ENCODE results near the gene DIPK2B. TPM values are rescaled to one million over a fixed set of nuclear protein-coding genes. Genes with fewer than 3 reads are reported as not detected.
A peak's percentile ranks its signal among the peaks of the same experiment; 100 is the strongest.

The DIPK2B gene
- total and polyA plus RNA-seq, 2 experiments from 2014 or later = not detected

- Histone ChIP-seq H3K9ac (no peak overlapping the region), H3K4me3 (no peak overlapping the region), H3F3A (ENCODE audit: insufficient read depth) (no peaks in the 10 kb centered on the region), H3K4me1 (ENCODE audit: insufficient read depth) (no peaks in the 10 kb centered on the region), H2AFZ (no peak overlapping the region), H3K9me3 (ENCODE audit: low read depth) (no peaks in the 10 kb centered on the region), H4K20me1 (ENCODE audit: insufficient read depth) (no peaks in the 10 kb centered on the region), H3K27me3 (replicated peaks; ENCODE audit: insufficient read depth) (no peaks in the 10 kb centered on the region), H3K27ac (no peak overlapping the region), H3K9me2 (ENCODE audit: insufficient read depth) (no peaks in the 10 kb centered on the region), H3K36me3 (ENCODE audit: low read depth) (no peaks in the 10 kb centered on the region), H3K79me2 (ENCODE audit: insufficient read depth) (no peaks in the 10 kb centered on the region), H3K4me2 (ENCODE audit: unreplicated experiment) (no peak overlapping the region)
- no peak for TF ChIP-seq EZH2phosphoT487 (IDR thresholded peaks at IDR 0.05; ENCODE audit: insufficient read depth, low read depth)
- TF ChIP-seq EZH2 (IDR thresholded peaks at IDR 0.05; ENCODE audit: insufficient read depth, poor library complexity, severe bottlenecking) = no peak
- WGBS, 2 experiments (ENCODE audit: low coverage in 1 of 2, low lambda C conversion rate in 2 of 2, missing lambda C conversion rate in 2 of 2) = 93 to 97% methylated on average over 8 of the region's 8 CpGs
- DNase-seq = no peak
- in situ Hi-C loops (cut with MboI) = no loop called here
Measured at GRCh38 chrX:45191383-45191782, 9.3 kb downstream of the DIPK2B start.

DNA sequence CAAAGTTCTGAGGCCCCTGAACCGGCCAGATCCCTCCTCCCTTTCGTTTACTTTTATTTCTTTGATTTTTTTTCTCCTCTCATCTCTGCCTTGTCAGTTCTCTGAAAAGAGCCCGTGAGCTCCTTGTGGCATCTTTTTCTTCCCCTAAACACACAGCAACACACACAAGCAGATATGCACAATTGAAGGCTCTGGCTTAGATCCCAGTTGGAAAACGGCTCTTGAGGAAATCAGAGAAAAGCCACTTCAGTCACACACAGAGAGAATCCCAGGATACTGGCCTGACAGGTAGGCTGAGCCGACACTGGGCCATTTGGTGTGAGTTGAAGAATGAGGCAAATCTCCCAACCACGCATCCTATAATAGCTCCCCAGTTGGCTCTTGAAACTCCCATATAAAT, 12.9 kb downstream of the DIPK2B start:
- Histone ChIP-seq H3K4me1 (ENCODE audit: insufficient read depth) (no peaks in the 10 kb centered on the region), H3K4me2 (ENCODE audit: unreplicated experiment) (peak overlapping the region; percentile 85), H3K9me2 (ENCODE audit: insufficient read depth) (no peaks in the 10 kb centered on the region), H3K9me3 (ENCODE audit: low read depth) (no peaks in the 10 kb centered on the region), H3K79me2 (ENCODE audit: insufficient read depth) (no peaks in the 10 kb centered on the region), H3K27ac (no peak overlapping the region; the same call in 1 of the 2 replicates), H3K4me3 (peak overlapping the region; percentile 85), H2AFZ (peak overlapping the region; percentile 98), H3K36me3 (ENCODE audit: low read depth) (no peaks in the 10 kb centered on the region), H3F3A (ENCODE audit: insufficient read depth) (no peaks in the 10 kb centered on the region), H3K27me3 (replicated peaks; ENCODE audit: insufficient read depth) (no peaks in the 10 kb centered on the region), H4K20me1 (ENCODE audit: insufficient read depth) (no peaks in the 10 kb centered on the region), H3K9ac (peak overlapping the region; percentile 75)
- TF ChIP-seq EZH2phosphoT487 (IDR thresholded peaks at IDR 0.05; ENCODE audit: insufficient read depth, low read depth) (no peak), EZH2 (IDR thresholded peaks at IDR 0.05; ENCODE audit: insufficient read depth, poor library complexity, severe bottlenecking) (no peak)
- in situ Hi-C loops (cut with MboI) = no loop called here
- 19% methylated on average over 6 of the region's 6 CpGs for WGBS, 2 experiments (ENCODE audit: low coverage in 1 of 2, low lambda C conversion rate in 2 of 2, missing lambda C conversion rate in 2 of 2)
- DNase-seq = peak; percentile 2

DNA sequence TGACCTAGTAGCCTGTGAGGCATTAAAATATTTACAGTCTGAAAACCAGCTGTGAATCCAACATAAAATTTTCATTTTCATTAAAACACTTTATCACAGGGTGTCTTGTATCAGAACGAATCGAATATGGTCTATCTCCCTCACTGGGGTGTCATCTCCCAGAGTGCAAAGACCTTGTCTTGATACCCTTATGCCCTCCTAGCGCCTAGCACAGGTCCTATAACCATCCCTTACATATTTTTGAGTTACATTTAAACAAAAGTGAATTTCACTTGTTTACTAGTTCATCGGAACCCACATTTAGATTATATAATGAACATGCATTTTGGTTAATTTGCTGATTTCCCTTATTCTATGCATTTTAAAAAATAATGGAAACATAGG, 14.0 kb downstream of the DIPK2B start:
- H4K20me1 ChIP-seq (ENCODE audit: insufficient read depth) = no peaks in the 10 kb centered on the region
- H3K36me3 ChIP-seq (ENCODE audit: low read depth) = no peaks in the 10 kb centered on the region
- peak overlapping the region; percentile 85; the same call in 1 of the 2 replicates for H3K4me3 ChIP-seq
- no peaks in the 10 kb centered on the region for H3K79me2 ChIP-seq (ENCODE audit: insufficient read depth)
- H3K4me2 ChIP-seq (ENCODE audit: unreplicated experiment) = peak overlapping the region; percentile 85
- H3F3A ChIP-seq (ENCODE audit: insufficient read depth) = no peaks in the 10 kb centered on the region
- no peaks in the 10 kb centered on the region for H3K9me2 ChIP-seq (ENCODE audit: insufficient read depth)
- H2AFZ ChIP-seq = peak overlapping the region; percentile 98
- H3K27me3 ChIP-seq (replicated peaks; ENCODE audit: insufficient read depth) = no peaks in the 10 kb centered on the region
- no peak for DNase-seq
- no peaks in the 10 kb centered on the region for H3K4me1 ChIP-seq (ENCODE audit: insufficient read depth)
- no peak overlapping the region for H3K9ac ChIP-seq
- TF ChIP-seq EZH2phosphoT487 (IDR thresholded peaks at IDR 0.05; ENCODE audit: insufficient read depth, low read depth) (no peak), EZH2 (IDR thresholded peaks at IDR 0.05; ENCODE audit: insufficient read depth, poor library complexity, severe bottlenecking) (no peak)
- no peak overlapping the region for H3K27ac ChIP-seq
- in situ Hi-C loops (cut with MboI) = no loop called here
- WGBS, 2 experiments (ENCODE audit: low coverage in 1 of 2, low lambda C conversion rate in 2 of 2, missing lambda C conversion rate in 2 of 2) = 35 to 40% methylated on average over 4 of the region's 4 CpGs
- H3K9me3 ChIP-seq (ENCODE audit: low read depth) = no peaks in the 10 kb centered on the region

DNA sequence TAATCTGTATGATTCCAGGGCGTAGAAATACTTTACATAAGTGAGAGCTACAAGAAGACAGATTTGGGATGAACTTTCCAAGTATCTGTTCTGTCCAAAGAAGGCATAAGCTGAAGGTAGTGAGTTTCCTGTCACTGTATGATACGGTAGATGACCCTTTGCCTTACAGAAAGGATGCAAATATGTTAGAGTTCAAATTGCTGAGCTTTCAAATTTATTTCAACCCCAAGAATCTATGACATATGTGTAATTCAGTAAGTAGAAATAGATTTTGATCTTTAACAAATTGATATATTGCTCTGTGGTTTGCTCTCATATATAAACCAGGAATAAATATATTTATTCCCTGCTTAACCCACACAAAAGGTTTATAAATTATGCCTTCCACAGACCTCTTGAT, 16.5 kb downstream of the DIPK2B start:
- Histone ChIP-seq H3K4me2 (ENCODE audit: unreplicated experiment) (no peak overlapping the region), H2AFZ (no peak overlapping the region), H3K9ac (no peak overlapping the region), H3K9me2 (ENCODE audit: insufficient read depth) (no peaks in the 10 kb centered on the region), H3F3A (ENCODE audit: insufficient read depth) (no peaks in the 10 kb centered on the region), H3K79me2 (ENCODE audit: insufficient read depth) (no peaks in the 10 kb centered on the region), H3K27me3 (replicated peaks; ENCODE audit: insufficient read depth) (no peaks in the 10 kb centered on the region), H3K4me1 (ENCODE audit: insufficient read depth) (no peaks in the 10 kb centered on the region), H4K20me1 (ENCODE audit: insufficient read depth) (no peaks in the 10 kb centered on the region), H3K4me3 (no peak overlapping the region), H3K9me3 (ENCODE audit: low read depth) (no peaks in the 10 kb centered on the region), H3K27ac (no peak overlapping the region), H3K36me3 (ENCODE audit: low read depth) (no peaks in the 10 kb centered on the region)
- in situ Hi-C loops (cut with MboI) = no loop called here
- TF ChIP-seq EZH2 (IDR thresholded peaks at IDR 0.05; ENCODE audit: insufficient read depth, poor library complexity, severe bottlenecking) (no peak), EZH2phosphoT487 (IDR thresholded peaks at IDR 0.05; ENCODE audit: insufficient read depth, low read depth) (no peak)
- WGBS, 2 experiments (ENCODE audit: low coverage in 1 of 2, low lambda C conversion rate in 2 of 2, missing lambda C conversion rate in 2 of 2) = 91 to 100% methylated on average over 1 to 2 of the region's 2 CpGs
- no peak for DNase-seq

DNA sequence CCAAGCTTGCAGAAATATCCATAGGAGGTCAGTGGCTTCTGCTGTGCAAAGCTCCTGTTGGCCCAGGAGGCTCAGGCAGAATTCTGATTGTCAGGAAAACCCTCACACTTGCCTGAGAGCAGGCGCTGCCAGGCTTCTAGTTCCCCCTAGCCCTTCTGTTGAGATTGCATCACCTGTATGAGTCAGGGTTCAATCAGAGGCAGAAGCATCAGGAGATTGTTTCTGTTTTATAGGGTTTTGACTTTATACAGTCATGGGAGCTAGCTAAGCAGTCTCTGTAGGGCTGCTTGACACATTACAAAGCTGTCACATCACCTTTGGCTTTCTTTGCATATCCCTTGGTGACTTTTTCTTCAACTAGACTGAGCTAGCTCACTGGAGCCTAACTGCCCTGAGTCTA, 27.8 kb downstream of the DIPK2B start:
- no peaks in the 10 kb centered on the region for H3K9me3 ChIP-seq (ENCODE audit: low read depth)
- 86 to 100% methylated on average over 1 of the region's 1 CpG for WGBS, 2 experiments (ENCODE audit: low coverage in 1 of 2, low lambda C conversion rate in 2 of 2, missing lambda C conversion rate in 2 of 2)
- no peaks in the 10 kb centered on the region for H3K79me2 ChIP-seq (ENCODE audit: insufficient read depth)
- in situ Hi-C loops (cut with MboI) = no loop called here
- H3K4me2 ChIP-seq (ENCODE audit: unreplicated experiment) = no peak overlapping the region
- peak; percentile 38 for DNase-seq
- H3K4me1 ChIP-seq (ENCODE audit: insufficient read depth) = peaks cover 6% of the 10 kb centered on the region; the same call in 1 of the 2 replicates
- no peak overlapping the region for H2AFZ ChIP-seq
- H3K27ac ChIP-seq = no peak overlapping the region
- H3K4me3 ChIP-seq = no peak overlapping the region
- H3K27me3 ChIP-seq (replicated peaks; ENCODE audit: insufficient read depth) = no peaks in the 10 kb centered on the region
- TF ChIP-seq EZH2 (IDR thresholded peaks at IDR 0.05; ENCODE audit: insufficient read depth, poor library complexity, severe bottlenecking) = no peak
- TF ChIP-seq EZH2phosphoT487 (IDR thresholded peaks at IDR 0.05; ENCODE audit: insufficient read depth, low read depth) = no peak
- no peaks in the 10 kb centered on the region for H3K36me3 ChIP-seq (ENCODE audit: low read depth)
- H3K9me2 ChIP-seq (ENCODE audit: insufficient read depth) = no peaks in the 10 kb centered on the region
- no peaks in the 10 kb centered on the region for H3F3A ChIP-seq (ENCODE audit: insufficient read depth)
- H4K20me1 ChIP-seq (ENCODE audit: insufficient read depth) = no peaks in the 10 kb centered on the region
- H3K9ac ChIP-seq = no peak overlapping the region

All from GM23248 (cell line).